ENCODE data around the gene A3GALT2.

DNA sequence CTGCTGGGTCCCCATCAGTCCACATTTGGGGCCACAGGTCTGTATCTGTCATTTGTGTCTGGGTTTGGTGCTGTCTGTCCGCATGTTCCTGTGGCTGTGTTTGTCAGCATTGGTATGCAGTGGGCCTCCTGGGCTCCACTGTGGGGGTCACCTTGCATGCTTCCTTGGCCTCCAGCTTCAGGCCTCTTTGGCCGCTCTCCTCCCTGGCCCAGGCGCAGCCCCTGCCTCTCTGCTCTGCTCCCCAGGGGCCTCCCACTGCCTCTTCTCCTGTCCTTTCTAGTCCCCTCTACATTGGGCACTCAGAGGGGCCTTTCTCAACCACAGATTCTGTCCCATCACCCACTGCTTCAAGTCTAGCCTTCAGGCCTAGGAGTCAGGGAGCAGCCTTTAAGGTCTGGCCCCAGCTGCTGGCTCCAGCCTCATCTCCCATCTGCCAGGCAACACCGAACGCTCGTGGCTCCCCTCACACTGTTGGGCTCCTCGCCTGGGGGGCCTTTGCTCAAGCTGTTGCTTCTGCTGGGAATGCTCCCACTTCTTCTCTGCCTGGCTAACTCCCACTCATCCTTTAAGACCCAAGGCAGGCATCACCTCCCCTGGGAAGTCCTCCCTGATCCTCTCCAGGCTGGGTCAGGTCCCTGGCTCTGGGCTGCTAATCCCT lies 50.0 kb downstream of the A3GALT2 start:
- TF ChIP-seq, protein P1, sequence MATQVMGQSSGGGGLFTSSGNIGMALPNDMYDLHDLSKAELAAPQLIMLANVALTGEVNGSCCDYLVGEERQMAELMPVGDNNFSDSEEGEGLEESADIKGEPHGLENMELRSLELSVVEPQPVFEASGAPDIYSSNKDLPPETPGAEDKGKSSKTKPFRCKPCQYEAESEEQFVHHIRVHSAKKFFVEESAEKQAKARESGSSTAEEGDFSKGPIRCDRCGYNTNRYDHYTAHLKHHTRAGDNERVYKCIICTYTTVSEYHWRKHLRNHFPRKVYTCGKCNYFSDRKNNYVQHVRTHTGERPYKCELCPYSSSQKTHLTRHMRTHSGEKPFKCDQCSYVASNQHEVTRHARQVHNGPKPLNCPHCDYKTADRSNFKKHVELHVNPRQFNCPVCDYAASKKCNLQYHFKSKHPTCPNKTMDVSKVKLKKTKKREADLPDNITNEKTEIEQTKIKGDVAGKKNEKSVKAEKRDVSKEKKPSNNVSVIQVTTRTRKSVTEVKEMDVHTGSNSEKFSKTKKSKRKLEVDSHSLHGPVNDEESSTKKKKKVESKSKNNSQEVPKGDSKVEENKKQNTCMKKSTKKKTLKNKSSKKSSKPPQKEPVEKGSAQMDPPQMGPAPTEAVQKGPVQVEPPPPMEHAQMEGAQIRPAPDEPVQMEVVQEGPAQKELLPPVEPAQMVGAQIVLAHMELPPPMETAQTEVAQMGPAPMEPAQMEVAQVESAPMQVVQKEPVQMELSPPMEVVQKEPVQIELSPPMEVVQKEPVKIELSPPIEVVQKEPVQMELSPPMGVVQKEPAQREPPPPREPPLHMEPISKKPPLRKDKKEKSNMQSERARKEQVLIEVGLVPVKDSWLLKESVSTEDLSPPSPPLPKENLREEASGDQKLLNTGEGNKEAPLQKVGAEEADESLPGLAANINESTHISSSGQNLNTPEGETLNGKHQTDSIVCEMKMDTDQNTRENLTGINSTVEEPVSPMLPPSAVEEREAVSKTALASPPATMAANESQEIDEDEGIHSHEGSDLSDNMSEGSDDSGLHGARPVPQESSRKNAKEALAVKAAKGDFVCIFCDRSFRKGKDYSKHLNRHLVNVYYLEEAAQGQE (IDR thresholded peaks at IDR 0.05): no peak
- no peak for TF ChIP-seq YY1 (IDR thresholded peaks at IDR 0.05)
- TF ChIP-seq, protein P2, sequence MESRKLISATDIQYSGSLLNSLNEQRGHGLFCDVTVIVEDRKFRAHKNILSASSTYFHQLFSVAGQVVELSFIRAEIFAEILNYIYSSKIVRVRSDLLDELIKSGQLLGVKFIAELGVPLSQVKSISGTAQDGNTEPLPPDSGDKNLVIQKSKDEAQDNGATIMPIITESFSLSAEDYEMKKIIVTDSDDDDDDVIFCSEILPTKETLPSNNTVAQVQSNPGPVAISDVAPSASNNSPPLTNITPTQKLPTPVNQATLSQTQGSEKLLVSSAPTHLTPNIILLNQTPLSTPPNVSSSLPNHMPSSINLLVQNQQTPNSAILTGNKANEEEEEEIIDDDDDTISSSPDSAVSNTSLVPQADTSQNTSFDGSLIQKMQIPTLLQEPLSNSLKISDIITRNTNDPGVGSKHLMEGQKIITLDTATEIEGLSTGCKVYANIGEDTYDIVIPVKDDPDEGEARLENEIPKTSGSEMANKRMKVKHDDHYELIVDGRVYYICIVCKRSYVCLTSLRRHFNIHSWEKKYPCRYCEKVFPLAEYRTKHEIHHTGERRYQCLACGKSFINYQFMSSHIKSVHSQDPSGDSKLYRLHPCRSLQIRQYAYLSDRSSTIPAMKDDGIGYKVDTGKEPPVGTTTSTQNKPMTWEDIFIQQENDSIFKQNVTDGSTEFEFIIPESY (IDR thresholded peaks at IDR 0.05): no peak
